HG03378 (cell line): ENCODE data around the gene WDR90.
A peak's percentile ranks its signal among the peaks of the same experiment; 100 is the strongest.

Source experiments
- ATAC-seq: cut with Tn5 transposase; IDR thresholded peaks from one replicate; pipeline ENCODE4 v1.9.1; 2021; ENCODE audit warnings: mild to moderate bottlenecking, moderate library complexity; ENCODE audit not compliant: unreplicated experiment

The WDR90 gene

GRCh38 chr16:648781-649589 lies at the start of gene WDR90:
TSS of gene WDR90 (plus strand) at chr16:649365. CDS start at chr16:649417, 52 bp downstream.
- ATAC-seq, result peak; percentile 64

GRCh38 chr16:600781-601180 lies 48.4 kb upstream of the WDR90 start:
- no peak for ATAC-seq

GRCh38 chr16:603933-604332 lies 45.2 kb upstream of the WDR90 start:
- no peak for ATAC-seq

- ATAC-seq, result no peak
Observed at GRCh38 chr16:606656-607307, 42.4 kb upstream of the WDR90 start.

- ATAC-seq, result no peak
Observed at GRCh38 chr16:608019-608418, 41.1 kb upstream of the WDR90 start.

GRCh38 chr16:609316-609715 lies 39.8 kb upstream of the WDR90 start:
- ATAC-seq, result no peak

- no peak for ATAC-seq
Observed at GRCh38 chr16:609984-610383, 39.2 kb upstream of the WDR90 start.

- ATAC-seq, result no peak
Observed at GRCh38 chr16:610513-611381, 38.4 kb upstream of the WDR90 start.

- no peak for ATAC-seq
Observed at GRCh38 chr16:615122-615521, 34.0 kb upstream of the WDR90 start.

GRCh38 chr16:616733-617586 lies 32.2 kb upstream of the WDR90 start:
- no peak for ATAC-seq

- ATAC-seq, result no peak
Observed at GRCh38 chr16:617855-618254, 31.3 kb upstream of the WDR90 start.

- no peak for ATAC-seq
Observed at GRCh38 chr16:619476-620100, 29.6 kb upstream of the WDR90 start.

- no peak for ATAC-seq
Observed at GRCh38 chr16:620700-621525, 28.3 kb upstream of the WDR90 start.

GRCh38 chr16:621526-622105 lies 27.5 kb upstream of the WDR90 start:
- no peak for ATAC-seq

GRCh38 chr16:622920-623280 lies 26.3 kb upstream of the WDR90 start:
- no peak for ATAC-seq

- ATAC-seq, result no peak
Observed at GRCh38 chr16:624526-625070, 24.6 kb upstream of the WDR90 start.

GRCh38 chr16:625117-625976 lies 23.8 kb upstream of the WDR90 start:
- no peak for ATAC-seq
